HK-2 (cell line): ENCODE measurements around the gene SLIT1.

Source experiments
- DNase-seq: peaks from one replicate; pipeline ENCODE4 v3.0.0-alpha.2; 2018; ENCODE audit not compliant: unreplicated experiment

SLIT1 gene

GRCh38 chr10:97063271-97063982 lies 122.3 kb downstream of the SLIT1 start:
- no peak for DNase-seq

GRCh38 chr10:97062456-97062855 lies 123.3 kb downstream of the SLIT1 start:
- no peak for DNase-seq

GRCh38 chr10:97062046-97062445 lies 123.7 kb downstream of the SLIT1 start:
- no peak for DNase-seq

GRCh38 chr10:97061423-97061822 lies 124.3 kb downstream of the SLIT1 start:
- no peak for DNase-seq

GRCh38 chr10:97060441-97061084 lies 125.2 kb downstream of the SLIT1 start:
- no peak for DNase-seq

- no peak for DNase-seq
Measured at GRCh38 chr10:97059872-97060205, 125.9 kb downstream of the SLIT1 start.

GRCh38 chr10:97059006-97059871 lies 126.5 kb downstream of the SLIT1 start:
- no peak for DNase-seq

GRCh38 chr10:97058521-97058920 lies 127.2 kb downstream of the SLIT1 start:
- DNase-seq = no peak

- no peak for DNase-seq
Measured at GRCh38 chr10:97057491-97058235, 128.1 kb downstream of the SLIT1 start.

- no peak for DNase-seq
Measured at GRCh38 chr10:97056003-97056630, 129.6 kb downstream of the SLIT1 start.

- no peak for DNase-seq
Measured at GRCh38 chr10:97053276-97053675, 132.5 kb downstream of the SLIT1 start.

- DNase-seq = no peak
Measured at GRCh38 chr10:97050956-97051496, 134.7 kb downstream of the SLIT1 start.

GRCh38 chr10:97050205-97050745 lies 135.5 kb downstream of the SLIT1 start:
- DNase-seq = no peak

- no peak for DNase-seq
Measured at GRCh38 chr10:97049670-97050069, 136.1 kb downstream of the SLIT1 start.

- no peak for DNase-seq
Measured at GRCh38 chr10:97048649-97049427, 136.9 kb downstream of the SLIT1 start.

GRCh38 chr10:97047788-97048187 lies 138.0 kb downstream of the SLIT1 start:
- no peak for DNase-seq

GRCh38 chr10:97047083-97047736 lies 138.5 kb downstream of the SLIT1 start:
- DNase-seq = no peak

- no peak for DNase-seq
Measured at GRCh38 chr10:97046456-97047082, 139.2 kb downstream of the SLIT1 start.

GRCh38 chr10:97043563-97043855 lies 142.2 kb downstream of the SLIT1 start:
- DNase-seq = no peak
